Fibroblast of gingiva (primary cell): ENCODE data around the gene INHBC.
A peak's percentile ranks its signal among the peaks of the same experiment; 100 is the strongest.
"Not testable (repeated sequence)": the region's sequence is repeated elsewhere in the genome, so short reads cannot be mapped to it uniquely, and the experiment has no call there.

Source experiments
- DNase-seq: peaks from one replicate; pipeline ENCODE4 v3.0.0-alpha.2; 2011; ENCODE audit warnings: low read depth

The INHBC gene

DNA sequence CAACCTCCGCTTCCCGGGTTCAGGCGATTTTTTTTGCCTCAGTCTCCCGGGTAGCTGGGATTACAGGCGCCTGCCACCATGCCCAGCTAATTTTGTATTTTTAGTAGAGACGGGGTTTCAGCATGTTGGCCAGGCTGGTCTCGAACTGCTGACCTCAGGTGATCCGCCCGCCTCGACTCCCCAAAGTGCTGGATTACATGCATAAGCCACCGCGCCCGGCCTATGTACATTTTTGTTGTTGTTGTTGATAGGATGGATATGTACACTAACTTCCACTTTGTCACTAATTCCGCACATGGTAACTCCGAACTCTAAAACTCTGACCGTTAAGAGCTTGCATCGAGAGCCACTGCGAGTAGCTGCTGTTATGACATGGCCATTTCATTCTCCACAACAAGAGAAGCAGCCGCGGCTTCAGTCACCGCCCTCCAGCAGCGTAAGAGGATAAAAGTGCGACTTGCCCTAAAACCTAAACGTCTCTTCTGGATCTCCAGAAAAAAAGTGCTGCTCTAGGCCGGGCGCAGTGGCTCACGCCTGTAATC is 52.5 kb downstream of the INHBC start:
- DNase-seq, result no peak

DNA sequence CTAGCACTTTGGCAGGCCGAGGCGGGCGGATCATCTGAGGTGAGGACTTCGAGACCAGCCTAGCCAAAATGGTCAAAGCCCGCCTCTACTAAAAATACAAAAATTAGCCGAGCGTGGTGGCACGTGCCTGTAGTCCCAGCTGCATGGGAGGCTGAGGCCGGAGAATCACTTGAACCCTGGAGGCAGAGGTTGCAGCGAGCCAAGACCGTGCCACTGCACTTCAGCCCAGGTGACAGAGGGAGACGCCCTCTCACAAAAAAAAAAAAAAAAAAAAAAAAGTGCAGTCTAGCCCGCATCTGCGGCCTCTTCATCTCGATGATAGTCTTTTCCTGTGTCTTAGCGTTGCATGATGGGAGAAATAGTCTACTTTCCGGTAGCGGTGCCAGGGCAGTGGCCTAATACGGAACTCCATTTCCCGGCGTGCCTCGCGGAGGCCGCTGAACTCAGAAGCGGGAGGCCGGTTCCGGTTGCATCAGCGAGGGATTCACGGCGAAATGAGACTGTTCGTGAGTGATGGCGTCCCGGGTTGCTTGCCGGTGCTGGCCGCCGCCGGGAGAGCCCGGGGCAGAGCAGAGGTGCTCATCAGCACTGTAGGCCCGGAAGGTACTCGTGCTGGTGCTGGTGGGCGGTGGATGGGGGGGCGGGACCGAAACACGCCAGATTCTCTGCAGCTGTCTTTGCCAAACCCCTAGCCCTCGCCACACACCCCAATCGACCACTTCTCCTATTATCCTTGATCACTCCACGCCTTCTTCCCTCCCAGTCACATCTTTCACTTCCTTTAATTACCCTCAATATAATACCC is 53.2 kb downstream of the INHBC start, which contains the start of gene MARS1:
Gene MARS1 (plus strand): TSS at position 472 of the 805 bp plus-strand sequence. CDS start 23 bp downstream, at position 495.
- DNase-seq, result peak; percentile 95

DNA sequence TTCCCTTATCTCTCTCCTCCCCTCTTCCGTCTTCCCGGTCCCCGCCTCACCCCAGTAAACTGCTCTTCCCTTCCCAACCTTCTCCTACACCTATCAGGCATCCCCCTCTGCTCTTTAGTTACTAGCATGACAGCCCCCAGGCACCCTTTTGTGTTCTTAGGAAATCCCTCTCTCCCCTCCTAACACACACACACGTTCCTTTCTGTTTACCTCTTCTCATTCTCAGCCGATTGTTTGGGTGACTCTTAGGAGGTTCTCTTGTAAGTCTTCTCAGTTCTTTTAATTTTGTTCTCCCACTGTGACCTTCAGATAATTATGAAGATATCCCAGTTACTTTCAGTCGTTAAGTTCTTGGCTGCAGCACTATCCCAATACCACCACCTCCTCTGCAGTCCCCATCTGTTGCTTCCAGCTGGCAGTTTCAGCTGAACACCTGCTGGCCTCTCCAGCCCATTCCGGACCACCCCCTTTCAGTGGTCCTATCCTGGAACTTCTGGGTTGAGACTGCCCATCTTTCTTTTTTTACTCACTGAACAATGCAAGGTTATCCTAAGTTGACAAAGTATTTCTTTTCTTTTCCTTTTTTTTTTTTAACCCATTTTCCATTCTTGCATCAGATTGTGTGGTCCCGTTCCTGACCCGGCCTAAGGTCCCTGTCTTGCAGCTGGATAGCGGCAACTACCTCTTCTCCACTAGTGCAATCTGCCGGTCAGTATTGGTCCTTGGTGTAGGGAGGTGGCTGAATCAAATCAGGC is 54.0 kb downstream of the INHBC start:
- DNase-seq, result no peak

DNA sequence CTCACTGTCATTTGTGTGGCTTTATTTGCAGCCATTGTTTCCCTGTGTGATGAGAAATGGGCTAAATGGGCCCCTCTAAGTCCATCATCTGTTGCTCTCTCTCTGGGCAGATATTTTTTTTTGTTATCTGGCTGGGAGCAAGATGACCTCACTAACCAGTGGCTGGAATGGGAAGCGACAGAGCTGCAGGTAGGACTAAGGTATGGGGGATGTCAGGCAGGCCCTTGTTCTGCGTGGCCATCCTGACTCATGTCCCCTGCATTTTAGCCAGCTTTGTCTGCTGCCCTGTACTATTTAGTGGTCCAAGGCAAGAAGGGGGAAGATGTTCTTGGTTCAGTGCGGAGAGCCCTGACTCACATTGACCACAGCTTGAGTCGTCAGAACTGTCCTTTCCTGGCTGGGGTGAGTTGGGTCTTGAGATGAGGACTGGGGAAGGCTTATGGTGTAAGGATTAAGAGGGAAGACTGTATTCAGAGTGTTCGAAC is 54.6 kb downstream of the INHBC start:
- no peak for DNase-seq

DNA sequence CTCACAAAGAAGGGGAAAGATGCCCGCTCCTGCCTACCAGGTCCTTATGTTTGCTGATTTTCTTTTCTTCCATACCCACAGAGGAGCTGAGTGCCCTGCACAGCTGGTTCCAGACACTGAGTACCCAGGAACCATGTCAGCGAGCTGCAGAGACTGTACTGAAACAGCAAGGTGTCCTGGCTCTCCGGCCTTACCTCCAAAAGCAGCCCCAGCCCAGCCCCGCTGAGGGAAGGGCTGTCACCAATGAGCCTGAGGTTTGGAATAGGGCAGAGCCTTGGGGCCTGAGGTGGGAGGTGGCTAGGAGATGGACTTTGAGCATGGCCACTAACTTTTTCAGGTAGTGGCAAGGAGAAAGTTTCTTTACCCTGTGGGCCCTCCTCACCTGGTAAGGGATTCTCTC is 55.5 kb downstream of the INHBC start:
- DNase-seq, result no peak

DNA sequence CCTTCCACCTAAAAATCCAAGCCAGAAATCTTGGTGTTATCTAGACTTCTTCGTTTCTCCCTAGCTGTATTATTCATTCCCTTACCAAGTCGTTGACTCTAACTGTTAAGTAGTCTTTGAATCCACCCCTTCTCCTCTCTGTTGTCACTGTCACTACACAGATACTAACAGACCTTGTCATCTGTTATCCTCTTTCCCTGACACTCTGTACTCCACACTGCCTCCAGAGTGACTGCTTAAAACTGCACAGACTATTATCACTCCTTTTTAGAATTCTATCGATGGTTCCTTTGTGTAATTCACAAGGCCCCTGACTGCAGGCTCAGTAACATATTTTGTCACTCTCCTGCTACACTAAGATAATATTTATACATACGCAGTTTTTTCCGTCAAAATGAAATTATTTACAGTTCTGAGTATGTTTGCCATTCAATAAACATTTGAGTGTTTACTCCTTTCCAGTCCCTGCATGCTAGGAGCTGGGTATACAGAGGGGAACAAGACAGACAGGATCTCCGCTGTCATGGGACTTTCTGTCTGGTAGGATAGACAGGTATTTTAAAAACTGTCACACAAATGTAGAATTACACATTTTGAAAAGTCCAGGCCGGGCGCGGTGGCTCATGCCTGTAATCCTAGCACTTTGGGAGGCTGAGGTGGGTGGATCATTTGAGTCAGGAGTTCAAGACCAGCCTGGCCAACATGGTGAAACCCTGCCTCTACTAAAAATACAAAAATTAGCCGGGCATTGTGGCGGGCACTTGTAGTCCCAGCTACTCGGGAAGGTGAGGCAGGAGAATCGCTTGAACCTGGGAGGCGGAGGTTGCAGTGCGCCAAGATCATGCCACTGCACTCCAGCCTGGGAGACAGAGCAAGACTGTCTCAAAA is 57.1 kb downstream of the INHBC start:
- no peak for DNase-seq

DNA sequence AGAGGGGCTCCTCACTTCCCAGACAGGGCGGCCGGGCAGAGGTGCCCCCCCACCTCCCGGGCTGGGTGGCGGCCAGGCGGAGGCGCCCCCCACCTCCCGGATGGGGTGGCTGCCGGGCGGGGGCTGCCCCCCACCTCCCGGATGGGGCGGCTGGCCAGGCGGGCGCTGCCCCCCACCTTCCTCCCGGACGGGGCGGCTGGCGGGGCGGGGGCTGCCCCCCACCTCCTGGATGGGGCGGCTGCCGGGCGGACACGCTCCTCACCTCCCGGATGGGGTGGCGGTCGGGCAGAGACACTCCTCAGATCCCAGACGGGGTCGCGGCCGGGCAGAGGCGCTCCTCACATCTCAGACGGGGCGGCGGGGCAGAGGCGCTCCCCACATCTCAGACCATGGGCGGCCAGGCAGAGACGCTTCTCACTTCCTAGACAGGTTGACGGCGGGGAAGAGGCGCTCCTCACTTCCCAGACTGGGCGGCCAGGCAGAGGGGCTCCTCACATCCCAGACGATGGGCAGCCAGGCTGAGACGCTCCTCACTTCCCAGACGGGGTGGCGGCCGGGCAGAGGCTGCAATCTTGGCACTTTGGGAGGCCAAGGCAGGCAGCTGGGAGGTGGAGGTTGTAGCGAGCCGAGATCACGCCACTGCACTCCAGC is 60.6 kb downstream of the INHBC start:
- not testable (repeated sequence) for DNase-seq

DNA sequence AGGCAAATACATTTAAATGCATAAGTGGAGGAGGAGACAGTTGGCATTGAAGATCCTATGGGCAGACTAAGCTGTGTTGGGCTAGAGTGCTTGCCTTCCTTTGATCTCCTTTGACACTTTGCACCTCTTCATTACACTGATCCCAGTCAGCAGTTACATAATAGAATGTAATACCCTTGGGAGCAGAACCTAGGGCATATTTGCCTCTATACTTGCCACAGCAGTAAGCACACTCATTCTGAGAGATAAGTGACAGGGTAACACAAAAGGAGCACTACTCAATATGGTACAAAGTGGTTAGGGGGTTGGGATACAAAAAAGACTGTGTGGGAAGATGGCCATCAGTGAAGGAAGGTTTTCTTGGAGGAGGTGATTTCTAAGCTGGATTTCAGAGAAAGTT is 62.2 kb downstream of the INHBC start:
- DNase-seq, result no peak

DNA sequence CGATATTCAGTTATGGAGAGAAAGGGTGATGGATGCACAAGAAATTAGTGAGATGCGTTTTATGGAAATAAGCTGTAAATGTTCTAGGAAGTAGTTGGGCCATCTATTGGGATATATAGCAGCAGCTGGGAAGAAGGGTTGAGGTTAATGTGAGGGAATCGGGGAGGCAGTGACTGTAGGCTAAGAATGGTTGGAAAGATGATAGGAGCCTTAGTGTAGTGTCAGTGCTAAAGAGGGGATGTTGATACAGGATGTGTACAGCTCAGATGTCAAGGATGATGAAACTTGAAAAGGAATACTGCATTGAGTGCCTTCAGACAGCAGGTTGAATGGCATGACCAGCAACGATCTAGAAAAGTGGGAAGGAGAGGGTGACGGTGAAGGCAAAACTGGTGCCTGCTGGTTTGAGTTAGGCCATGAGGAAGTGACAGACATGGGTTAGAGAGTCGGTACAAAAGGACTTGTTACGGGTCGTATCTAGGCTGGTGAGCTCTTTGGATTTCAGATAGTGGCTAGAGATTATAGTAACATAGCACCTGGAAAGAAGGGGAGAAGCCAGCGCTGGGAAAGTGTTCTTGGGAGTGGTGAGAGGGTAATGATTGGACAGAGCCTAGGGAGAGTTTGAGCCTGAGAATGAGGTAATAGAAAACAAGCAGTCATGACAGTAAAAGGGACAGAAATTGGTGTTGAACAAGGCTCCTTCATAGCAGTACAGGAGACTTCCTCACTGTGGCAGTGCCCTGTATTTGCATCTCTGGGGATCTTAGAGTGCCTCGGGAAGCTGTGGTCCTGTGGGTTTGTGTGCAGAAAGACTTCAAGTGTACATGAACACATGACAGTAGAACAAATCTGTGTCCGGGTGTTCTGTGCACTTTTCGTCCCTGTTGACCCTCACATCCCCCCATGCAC is 62.9 kb downstream of the INHBC start:
- DNase-seq, result no peak

DNA sequence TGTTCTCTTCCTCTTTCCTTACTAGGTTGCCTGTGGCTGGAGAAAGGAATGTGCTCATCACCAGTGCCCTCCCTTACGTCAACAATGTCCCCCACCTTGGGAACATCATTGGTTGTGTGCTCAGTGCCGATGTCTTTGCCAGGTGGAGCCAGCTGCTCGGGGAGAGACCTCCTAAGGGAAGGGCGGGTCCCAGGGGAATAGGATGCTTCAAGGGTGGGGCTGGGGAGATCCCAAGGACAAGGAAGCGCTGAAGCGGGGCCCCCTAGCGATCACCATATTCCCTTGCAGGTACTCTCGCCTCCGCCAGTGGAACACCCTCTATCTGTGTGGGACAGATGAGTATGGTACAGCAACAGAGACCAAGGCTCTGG is 63.5 kb downstream of the INHBC start:
- DNase-seq, result no peak

DNA sequence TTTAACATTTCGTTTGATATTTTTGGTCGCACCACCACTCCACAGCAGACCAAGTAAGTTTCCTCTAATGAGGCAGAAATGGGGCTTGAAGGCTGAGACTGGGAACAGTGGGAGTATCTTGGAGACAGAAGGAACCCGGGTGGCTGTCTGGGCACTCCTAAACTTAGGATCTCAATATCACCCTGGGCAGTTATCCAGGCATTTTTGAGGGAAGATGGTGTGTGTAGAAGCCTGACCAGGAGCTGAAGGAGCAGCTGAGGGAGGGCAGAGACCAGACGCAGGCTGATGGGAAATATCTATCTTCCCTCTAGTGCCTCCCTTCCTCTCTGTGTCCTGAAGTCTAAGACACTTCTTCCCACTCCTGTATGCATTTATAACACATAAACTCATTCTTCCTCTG is 64.0 kb downstream of the INHBC start:
- no peak for DNase-seq

DNA sequence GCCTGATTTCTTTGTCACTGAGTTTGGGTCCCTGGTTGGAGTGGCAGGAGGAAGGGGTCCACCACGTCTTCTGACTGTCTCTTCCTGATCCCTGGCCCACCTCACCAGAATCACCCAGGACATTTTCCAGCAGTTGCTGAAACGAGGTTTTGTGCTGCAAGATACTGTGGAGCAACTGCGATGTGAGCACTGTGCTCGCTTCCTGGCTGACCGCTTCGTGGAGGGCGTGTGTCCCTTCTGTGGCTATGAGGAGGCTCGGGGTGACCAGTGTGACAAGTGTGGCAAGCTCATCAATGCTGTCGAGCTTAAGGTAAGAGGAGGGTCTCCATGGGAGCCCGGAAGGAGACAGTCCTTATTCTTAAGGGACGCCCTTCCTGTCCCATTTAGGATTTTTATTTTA is 65.6 kb downstream of the INHBC start:
- DNase-seq, result no peak
